Liver (tissue), 9 donors: ENCODE measurements around the gene ZNF276. TPM values are rescaled to one million over a fixed set of nuclear protein-coding genes. Genes with fewer than 3 reads are reported as not detected.

Experiments used
- DNase-seq: peaks from one replicate; pipeline ENCODE4 v3.0.0-alpha.2; 2017; ENCODE audit warnings: low spot score
- H3K27ac ChIP-seq, 2 donors: one replicate each; pipeline ENCODE4 v1.7.0; 2013; ENCODE audit warnings: inconsistent platforms in 2 of 2, low read length in 2 of 2, control low read depth in 1 of 2, low read depth in 1 of 2, mild to moderate bottlenecking in 1 of 2
- H3K27me3 ChIP-seq, 4 donors: one replicate each; pipeline versions ENCODE4 v1.6.1 to v1.7.0; 2013; ENCODE audit warnings: low read length in 3 of 4, inconsistent platforms in 1 of 4, mild to moderate bottlenecking in 1 of 4, moderate library complexity in 1 of 4; ENCODE audit not compliant: control insufficient read depth in 4 of 4, insufficient read depth in 4 of 4
- H3K36me3 ChIP-seq, 4 donors: one replicate each; pipeline versions ENCODE4 v1.6.1 to v1.7.0; 2013; ENCODE audit warnings: low read length in 3 of 4, mild to moderate bottlenecking in 3 of 4, low read depth in 1 of 4, moderate library complexity in 1 of 4; ENCODE audit not compliant: control insufficient read depth in 4 of 4, insufficient read depth in 3 of 4
- H3K4me1 ChIP-seq, 4 donors: one replicate each; pipeline versions ENCODE4 v1.6.1 to v1.7.0; 2013; ENCODE audit warnings: low read length in 3 of 4, mild to moderate bottlenecking in 3 of 4, moderate library complexity in 1 of 4; ENCODE audit not compliant: control insufficient read depth in 4 of 4, insufficient read depth in 4 of 4
- H3K4me3 ChIP-seq, 3 donors: one replicate each; pipeline versions ENCODE4 v1.6.1 to v1.7.0; 2013; ENCODE audit warnings: low read length in 3 of 3, control low read depth in 1 of 3, low read depth in 1 of 3, mild to moderate bottlenecking in 1 of 3
- H3K9ac ChIP-seq, 2 donors: one replicate each; pipeline ENCODE4 v1.7.0; 2013; ENCODE audit warnings: low read length in 2 of 2, mild to moderate bottlenecking in 2 of 2, moderate library complexity in 2 of 2, control low read depth in 1 of 2, low read depth in 1 of 2
- H3K9me3 ChIP-seq, 4 donors: one replicate each; pipeline versions ENCODE4 v1.6.1 to v1.7.0; 2013; ENCODE audit warnings: low read length in 3 of 4; ENCODE audit not compliant: control insufficient read depth in 4 of 4
- ATF3 ChIP-seq: IDR thresholded peaks from 2 replicates; pipeline ENCODE4 v1.6.1; 2016; ENCODE audit warnings: antibody characterized with exemption
- CTCF ChIP-seq: fragments of 150-350 bp; IDR thresholded peaks from 2 replicates; pipeline ENCODE4 v1.5.1; 2017; ENCODE audit warnings: improper control_type of control experiment, low read depth, low read length; ENCODE audit not compliant: missing input control
- EGR1 ChIP-seq, 2 donors: IDR thresholded peaks; 2 replicates each; pipeline ENCODE4 v1.6.1; 2016 to 2018; ENCODE audit warnings: antibody characterized with exemption in 2 of 2, low read depth in 2 of 2
- FOXA1 ChIP-seq: IDR thresholded peaks from 2 replicates; pipeline ENCODE4 v1.6.1; 2016; ENCODE audit warnings: antibody characterized with exemption
- FOXA2 ChIP-seq: IDR thresholded peaks from 2 replicates; pipeline ENCODE4 v1.6.1; 2016; ENCODE audit warnings: antibody characterized with exemption
- GABPA ChIP-seq, 2 donors: IDR thresholded peaks in 1 of 2; conservative IDR thresholded peaks in 1 of 2; 2 replicates each; pipeline ENCODE4 v1.6.1; 2016; ENCODE audit warnings: antibody characterized with exemption in 2 of 2, mild to moderate bottlenecking in 1 of 2, moderate library complexity in 1 of 2
- HNF4A ChIP-seq, 2 donors: conservative IDR thresholded peaks; 2 replicates each; pipeline ENCODE4 v1.6.1; 2016; ENCODE audit warnings: antibody characterized with exemption in 2 of 2, mild to moderate bottlenecking in 2 of 2
- JUND ChIP-seq, 2 donors: IDR thresholded peaks; 2 replicates each; pipeline ENCODE4 v1.6.1; 2016; ENCODE audit warnings: antibody characterized with exemption in 2 of 2
- NR2F2 ChIP-seq: IDR thresholded peaks from 2 replicates; pipeline ENCODE4 v1.6.1; 2016; ENCODE audit warnings: antibody characterized with exemption
- RAD21 ChIP-seq, 2 donors: IDR thresholded peaks; 2 replicates each; pipeline ENCODE4 v1.6.1; 2016; ENCODE audit warnings: antibody characterized with exemption in 2 of 2, mild to moderate bottlenecking in 2 of 2
- RXRA ChIP-seq, 2 donors: IDR thresholded peaks; 2 replicates each; pipeline ENCODE4 v1.6.1; 2017 to 2018; ENCODE audit warnings: antibody characterized with exemption in 2 of 2, mild to moderate bottlenecking in 1 of 2
- SP1 ChIP-seq: IDR thresholded peaks from 2 replicates; pipeline ENCODE4 v1.6.1; 2018; ENCODE audit warnings: antibody characterized with exemption, mild to moderate bottlenecking
- ZBTB33 ChIP-seq: IDR thresholded peaks from 2 replicates; pipeline ENCODE4 v1.6.1; 2016; ENCODE audit warnings: antibody characterized with exemption
- WGBS: extraction: QIAGEN DNeasy Blood & Tissue Kit; methylation state at CpG from one replicate; pipeline ENCODE4 v1.1.7; 2013; 5-methylcytosine and 5-hydroxymethylcytosine counted together
- polyA plus RNA-seq, 2 donors: library from polyadenylated mRNA; stranded (reverse) in 1 of 2; unstranded in 1 of 2; fragments of 200-250 nt in 1 of 2; fragments of >200 nt in 1 of 2; fragmentation: Nextera tagmentation in 1 of 2; extraction: Ambion mirVana in 1 of 2; gene quantifications; one replicate each; pipeline versions ENCODE4 v1.2.1 to v1.2.3, GENCODE V29; 2013 to 2015
- total RNA-seq, 2 donors: library from RNA; depleted of rRNA; stranded (reverse); fragments of >200 nt; gene quantifications; one replicate each; pipeline ENCODE4 v1.2.3, GENCODE V29; 2014
- TF ChIP-seq, protein P1 (sequence below): IDR thresholded peaks from 2 replicates; pipeline ENCODE4 v1.6.1; 2016; ENCODE audit warnings: antibody characterized with exemption
- TF ChIP-seq, protein P2 (sequence below): IDR thresholded peaks from 2 replicates; pipeline ENCODE4 v1.6.1; 2016; ENCODE audit warnings: antibody characterized with exemption, mild to moderate bottlenecking
- donor health status: healthy.
- donor health status: healthy.
- donor health status: healthy.
- donor health status: healthy.
- donor health status: healthy.

The ZNF276 gene
- total and polyA plus RNA-seq, 4 donors = 4.9 to 22.8 (median 8.7) TPM

DNA sequence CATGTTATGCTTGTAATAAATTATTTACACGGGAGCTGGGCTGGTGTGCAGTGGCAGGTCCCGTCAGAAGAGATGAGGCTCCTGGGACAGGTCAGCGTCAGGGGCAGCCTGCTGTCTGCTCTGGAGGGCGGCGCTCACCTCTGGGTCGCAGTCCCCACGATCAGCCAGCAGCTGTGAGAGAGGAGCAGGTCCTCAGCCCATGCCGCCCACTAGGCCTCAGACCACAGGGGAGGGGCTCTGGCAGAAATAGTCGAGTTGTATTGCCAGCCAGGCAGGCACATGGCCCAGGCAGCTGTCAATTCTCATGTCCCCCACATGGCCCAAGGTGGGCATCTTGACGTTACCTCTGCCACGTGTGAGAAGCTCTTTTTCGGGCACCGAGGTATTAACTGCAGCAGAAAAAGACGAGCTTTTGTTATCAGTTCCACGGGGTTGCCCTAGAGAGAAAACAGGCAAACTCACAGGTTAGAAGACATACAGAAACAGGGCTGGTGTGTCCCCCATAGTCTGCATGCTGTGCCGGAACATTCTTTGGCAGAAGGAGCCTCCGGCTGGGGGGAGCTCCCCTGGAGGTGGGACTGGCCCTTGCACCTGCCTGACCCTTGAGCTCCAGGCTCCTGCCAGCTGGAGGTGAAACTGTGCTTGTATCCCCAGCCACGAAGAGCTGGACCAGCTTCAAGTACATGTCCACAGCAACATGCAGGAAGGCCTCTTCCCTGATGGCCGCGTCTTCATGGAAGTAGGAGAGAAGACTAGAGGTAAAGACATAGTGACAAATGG is 17.4 kb downstream of the ZNF276 start:
- Histone ChIP-seq H3K9ac (no peak overlapping the region), H3K36me3 (peaks cover 33 to 74% (median 45%) of the 10 kb centered on the region in 4 donors)
- TF ChIP-seq, protein P1, sequence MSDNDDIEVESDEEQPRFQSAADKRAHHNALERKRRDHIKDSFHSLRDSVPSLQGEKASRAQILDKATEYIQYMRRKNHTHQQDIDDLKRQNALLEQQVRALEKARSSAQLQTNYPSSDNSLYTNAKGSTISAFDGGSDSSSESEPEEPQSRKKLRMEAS = no peak

GRCh38 chr16:89739383-89739782 is 18.0 kb downstream of the ZNF276 start:
- no peaks in the 10 kb centered on the region for H3K27me3 ChIP-seq
- no peak for TF ChIP-seq SP1
- TF ChIP-seq GABPA (IDR thresholded peaks at IDR 0.05 in 1 of 2, conservative IDR thresholded peaks at IDR 0.05 in 1 of 2) = no peak
- no peak for TF ChIP-seq FOXA1
- no peak for TF ChIP-seq FOXA2
- TF ChIP-seq ZBTB33 = no peak
- no peak for TF ChIP-seq RXRA (IDR thresholded peaks at IDR 0.05)
- TF ChIP-seq, protein P1 = no peak
- no peak for TF ChIP-seq EGR1 (IDR thresholded peaks at IDR 0.05; ENCODE audit: low read depth in 2 of 2)
- no peak for TF ChIP-seq NR2F2
- no peak for TF ChIP-seq HNF4A (conservative IDR thresholded peaks at IDR 0.05)
- TF ChIP-seq CTCF = no peak
- TF ChIP-seq, protein P2, sequence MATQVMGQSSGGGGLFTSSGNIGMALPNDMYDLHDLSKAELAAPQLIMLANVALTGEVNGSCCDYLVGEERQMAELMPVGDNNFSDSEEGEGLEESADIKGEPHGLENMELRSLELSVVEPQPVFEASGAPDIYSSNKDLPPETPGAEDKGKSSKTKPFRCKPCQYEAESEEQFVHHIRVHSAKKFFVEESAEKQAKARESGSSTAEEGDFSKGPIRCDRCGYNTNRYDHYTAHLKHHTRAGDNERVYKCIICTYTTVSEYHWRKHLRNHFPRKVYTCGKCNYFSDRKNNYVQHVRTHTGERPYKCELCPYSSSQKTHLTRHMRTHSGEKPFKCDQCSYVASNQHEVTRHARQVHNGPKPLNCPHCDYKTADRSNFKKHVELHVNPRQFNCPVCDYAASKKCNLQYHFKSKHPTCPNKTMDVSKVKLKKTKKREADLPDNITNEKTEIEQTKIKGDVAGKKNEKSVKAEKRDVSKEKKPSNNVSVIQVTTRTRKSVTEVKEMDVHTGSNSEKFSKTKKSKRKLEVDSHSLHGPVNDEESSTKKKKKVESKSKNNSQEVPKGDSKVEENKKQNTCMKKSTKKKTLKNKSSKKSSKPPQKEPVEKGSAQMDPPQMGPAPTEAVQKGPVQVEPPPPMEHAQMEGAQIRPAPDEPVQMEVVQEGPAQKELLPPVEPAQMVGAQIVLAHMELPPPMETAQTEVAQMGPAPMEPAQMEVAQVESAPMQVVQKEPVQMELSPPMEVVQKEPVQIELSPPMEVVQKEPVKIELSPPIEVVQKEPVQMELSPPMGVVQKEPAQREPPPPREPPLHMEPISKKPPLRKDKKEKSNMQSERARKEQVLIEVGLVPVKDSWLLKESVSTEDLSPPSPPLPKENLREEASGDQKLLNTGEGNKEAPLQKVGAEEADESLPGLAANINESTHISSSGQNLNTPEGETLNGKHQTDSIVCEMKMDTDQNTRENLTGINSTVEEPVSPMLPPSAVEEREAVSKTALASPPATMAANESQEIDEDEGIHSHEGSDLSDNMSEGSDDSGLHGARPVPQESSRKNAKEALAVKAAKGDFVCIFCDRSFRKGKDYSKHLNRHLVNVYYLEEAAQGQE = no peak
- no peak for TF ChIP-seq JUND (IDR thresholded peaks at IDR 0.05)
- TF ChIP-seq RAD21 (IDR thresholded peaks at IDR 0.05) = no peak
- TF ChIP-seq ATF3 = no peak
- peaks cover 31 to 71% (median 41%) of the 10 kb centered on the region in 4 donors for H3K36me3 ChIP-seq
- H3K27ac ChIP-seq = no peak overlapping the region
- DNase-seq = no peak
- no peak overlapping the region for H3K9ac ChIP-seq
- H3K4me3 ChIP-seq = no peak overlapping the region
- peaks cover 0 to 2% (median 0%) of the 10 kb centered on the region in 4 donors for H3K4me1 ChIP-seq
- 92% methylated on average over 9 of the region's 9 CpGs for WGBS
- no peaks in the 10 kb centered on the region for H3K9me3 ChIP-seq

More for the DNA sequence above, 17.4 kb downstream of the ZNF276 start:
- H3K4me1 ChIP-seq = peaks cover 0 to 2% (median 0%) of the 10 kb centered on the region in 4 donors
- H3K27ac ChIP-seq = no peak overlapping the region
- H3K27me3 ChIP-seq = no peaks in the 10 kb centered on the region
- no peak for DNase-seq
- 74% methylated on average over 20 of the region's 20 CpGs for WGBS
- H3K9me3 ChIP-seq = no peaks in the 10 kb centered on the region
- no peak overlapping the region for H3K4me3 ChIP-seq
